NB4 (cell line): ENCODE results near the gene AOPEP.

Source experiments
- DNase-seq: peaks from one replicate; pipeline ENCODE4 v3.0.0; 2010; ENCODE audit warnings: low read depth
- H3K4me3 ChIP-seq: one replicate; pipeline ENCODE4 v1.5.1; 2011; ENCODE audit warnings: mild to moderate bottlenecking, low read depth, low read length, moderate library complexity
- CTCF ChIP-seq: IDR thresholded peaks from one replicate; pipeline ENCODE4 v1.5.1; 2012; ENCODE audit warnings: low read depth, low read length
- MYC ChIP-seq: IDR thresholded peaks from 2 replicates; pipeline ENCODE4 v1.6.1; 2011; ENCODE audit warnings: low read depth, low read length
- POLR2A ChIP-seq: IDR thresholded peaks from 2 replicates; pipeline ENCODE4 v1.6.1; 2011; ENCODE audit warnings: mild to moderate bottlenecking; ENCODE audit not compliant: insufficient read length; ENCODE audit errors: extremely low read depth
- TF ChIP-seq, protein P1 (sequence below): IDR thresholded peaks from 2 replicates; pipeline ENCODE4 v1.6.1; 2011; ENCODE audit warnings: low read depth, low read length

The AOPEP gene

DNA sequence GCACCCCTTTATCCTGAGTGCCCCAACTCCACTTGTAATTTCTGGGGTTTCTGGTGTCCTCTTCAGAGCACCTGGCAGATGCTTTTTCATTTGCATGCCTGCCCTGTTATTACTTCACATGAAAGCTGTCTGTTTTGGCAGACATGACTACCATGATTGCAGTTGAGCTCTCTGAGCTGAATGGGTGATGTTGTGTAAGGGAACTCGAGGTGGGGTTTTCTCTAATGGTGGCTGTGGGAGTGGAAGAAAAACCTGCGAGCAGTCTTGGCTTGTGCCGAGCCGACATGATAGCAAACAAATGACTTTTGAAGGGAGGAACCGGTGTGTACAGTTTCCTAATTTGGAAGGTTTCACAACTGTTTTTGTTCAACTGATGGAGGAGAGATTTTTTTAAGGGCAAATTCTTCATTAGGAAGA is 196.2 kb downstream of the AOPEP start:
- TF ChIP-seq, protein P1, sequence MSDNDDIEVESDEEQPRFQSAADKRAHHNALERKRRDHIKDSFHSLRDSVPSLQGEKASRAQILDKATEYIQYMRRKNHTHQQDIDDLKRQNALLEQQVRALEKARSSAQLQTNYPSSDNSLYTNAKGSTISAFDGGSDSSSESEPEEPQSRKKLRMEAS = no peak
- no peak for TF ChIP-seq POLR2A
- no peak for TF ChIP-seq MYC
- TF ChIP-seq CTCF = no peak
- H3K4me3 ChIP-seq = no peak overlapping the region
- DNase-seq = no peak

- no peak overlapping the region for H3K4me3 ChIP-seq
- DNase-seq = no peak
- TF ChIP-seq MYC = no peak
- TF ChIP-seq CTCF = no peak
- no peak for TF ChIP-seq POLR2A
- TF ChIP-seq, protein P1 = no peak
These were observed 197.0 kb downstream of the AOPEP start for GRCh38 chr9:94923326-94924089.

- H3K4me3 ChIP-seq = no peak overlapping the region
- DNase-seq = no peak
- no peak for TF ChIP-seq POLR2A
- no peak for TF ChIP-seq CTCF
- TF ChIP-seq, protein P1 = no peak
- TF ChIP-seq MYC = no peak
These were observed 199.4 kb downstream of the AOPEP start for GRCh38 chr9:94925751-94926430.

GRCh38 chr9:94926431-94926800 is 199.9 kb downstream of the AOPEP start:
- H3K4me3 ChIP-seq = no peak overlapping the region
- TF ChIP-seq POLR2A = no peak
- no peak for TF ChIP-seq CTCF
- TF ChIP-seq MYC = no peak
- TF ChIP-seq, protein P1 = no peak
- DNase-seq = no peak

- TF ChIP-seq CTCF (no peak), MYC (no peak)
- no peak overlapping the region for H3K4me3 ChIP-seq
- DNase-seq = no peak
These were observed 200.7 kb downstream of the AOPEP start for GRCh38 chr9:94927048-94927761.
